HG02840 (cell line): Measurements from ENCODE around the gene ARL5B.
A peak's percentile ranks its signal among the peaks of the same experiment; 100 is the strongest.
"Not testable (repeated sequence)": the region's sequence is repeated elsewhere in the genome, so short reads cannot be mapped to it uniquely, and the experiment has no call there.

Source experiments
- ATAC-seq: cut with Tn5 transposase; IDR thresholded peaks from one replicate; pipeline ENCODE4 v1.9.1; 2021; ENCODE audit warnings: mild to moderate bottlenecking, moderate library complexity, moderate number of reproducible peaks; ENCODE audit not compliant: unreplicated experiment, low FRiP score

Gene ARL5B

GRCh38 chr10:18659125-18659818, at the start of gene ARL5B:
Gene ARL5B (plus strand): TSS chr10:18659431. CDS start chr10:18659638, 207 bp downstream.
- ATAC-seq, result peak; percentile 92

GRCh38 chr10:18610517-18610916, 48.7 kb upstream of the ARL5B start:
- no peak for ATAC-seq

GRCh38 chr10:18611168-18611567, 48.1 kb upstream of the ARL5B start:
- no peak for ATAC-seq

GRCh38 chr10:18615618-18616017, 43.6 kb upstream of the ARL5B start:
- ATAC-seq, result no peak

GRCh38 chr10:18616337-18616736, 42.9 kb upstream of the ARL5B start:
- ATAC-seq, result no peak

GRCh38 chr10:18619016-18619415, 40.2 kb upstream of the ARL5B start:
- no peak for ATAC-seq

- ATAC-seq, result no peak
These were observed 38.4 kb upstream of the ARL5B start for GRCh38 chr10:18620856-18621255.

GRCh38 chr10:18623671-18624070, 35.6 kb upstream of the ARL5B start:
- not testable (repeated sequence) for ATAC-seq

- no peak for ATAC-seq
These were observed 33.3 kb upstream of the ARL5B start for GRCh38 chr10:18625886-18626285.

GRCh38 chr10:18627452-18628018, 31.7 kb upstream of the ARL5B start:
- ATAC-seq, result not testable (repeated sequence)

- ATAC-seq, result not testable (repeated sequence)
These were observed 26.7 kb upstream of the ARL5B start for GRCh38 chr10:18632500-18632899.

GRCh38 chr10:18635995-18636394, 23.2 kb upstream of the ARL5B start:
- ATAC-seq, result no peak

- not testable (repeated sequence) for ATAC-seq
These were observed 21.8 kb upstream of the ARL5B start for GRCh38 chr10:18637400-18637799.

- ATAC-seq, result not testable (repeated sequence)
These were observed 19.5 kb upstream of the ARL5B start for GRCh38 chr10:18639719-18640118.

- no peak for ATAC-seq
These were observed 12.1 kb upstream of the ARL5B start for GRCh38 chr10:18647151-18647550.

- no peak for ATAC-seq
These were observed 11.3 kb upstream of the ARL5B start for GRCh38 chr10:18647945-18648344.

- ATAC-seq, result no peak
These were observed 9.8 kb upstream of the ARL5B start for GRCh38 chr10:18649364-18649959.

GRCh38 chr10:18650404-18650997, 8.7 kb upstream of the ARL5B start:
- ATAC-seq, result no peak

- peak; percentile 96 for ATAC-seq
These were observed 7.8 kb upstream of the ARL5B start, which contains the start of gene NSUN6 for GRCh38 chr10:18651324-18652007. Gene NSUN6 (minus strand): TSS chr10:18651587. CDS start chr10:18651203, 384 bp downstream.

GRCh38 chr10:18653112-18653511, 6.1 kb upstream of the ARL5B start:
- ATAC-seq, result no peak

GRCh38 chr10:18656724-18657123, 2.5 kb upstream of the ARL5B start:
- ATAC-seq, result no peak
